ENCODE measurements around the gene SPECC1L.

- TF ChIP-seq POLR2A (IDR thresholded peaks at IDR 0.05) (no peak), CTCF (IDR thresholded peaks at IDR 0.05 in 8 of 11, conservative IDR thresholded peaks at IDR 0.05 in 3 of 11) (no peak), POLR2AphosphoS5 (IDR thresholded peaks at IDR 0.05) (no peak)
Measured at GRCh38 chr22:24337894-24338645, 67.4 kb downstream of the SPECC1L start.
